GM19099 (cell line): ENCODE data around the gene PPOX.

Experiments
- POLR2A ChIP-seq: IDR thresholded peaks from 3 replicates; pipeline ENCODE4 v1.6.1; 2011; ENCODE audit warnings: low read depth; ENCODE audit not compliant: insufficient read length; ENCODE audit errors: extremely low read depth

The PPOX gene

GRCh38 chr1:161162806-161163205, 3.4 kb upstream of the PPOX start:
- no peak for TF ChIP-seq POLR2A

GRCh38 chr1:161163793-161164192, 2.4 kb upstream of the PPOX start:
- TF ChIP-seq POLR2A: no peak

GRCh38 chr1:161164901-161165610, 1.2 kb upstream of the PPOX start:
- TF ChIP-seq POLR2A: no peak

- no peak for TF ChIP-seq POLR2A
These were observed 683 bp downstream of the PPOX start for GRCh38 chr1:161166669-161167548.

GRCh38 chr1:161168906-161169305, 2.7 kb downstream of the PPOX start:
- TF ChIP-seq POLR2A: no peak

- no peak for TF ChIP-seq POLR2A
These were observed 5.0 kb downstream of the PPOX start for GRCh38 chr1:161171191-161171590.

GRCh38 chr1:161171696-161172095, 5.5 kb downstream of the PPOX start:
- TF ChIP-seq POLR2A: no peak

- no peak for TF ChIP-seq POLR2A
These were observed 6.1 kb downstream of the PPOX start for GRCh38 chr1:161172349-161172748.

GRCh38 chr1:161172776-161173376, 6.7 kb downstream of the PPOX start:
- no peak for TF ChIP-seq POLR2A

- TF ChIP-seq POLR2A: no peak
These were observed 7.5 kb downstream of the PPOX start for GRCh38 chr1:161173711-161174110.

- no peak for TF ChIP-seq POLR2A
These were observed 8.7 kb downstream of the PPOX start for GRCh38 chr1:161174911-161175310.

- TF ChIP-seq POLR2A: no peak
These were observed 9.7 kb downstream of the PPOX start for GRCh38 chr1:161175771-161176453.

GRCh38 chr1:161176468-161177111, 10.4 kb downstream of the PPOX start:
- TF ChIP-seq POLR2A: no peak

- peak; percentile 88 for TF ChIP-seq POLR2A
These were observed 11.1 kb downstream of the PPOX start, which contains the start of gene B4GALT3 for GRCh38 chr1:161177112-161177935. Gene B4GALT3, minus strand, starts transcription at chr1:161177507. Its CDS starts 1,447 bp downstream, at chr1:161176060.
